IMR-90 (cell line): ENCODE measurements around the gene HYAL2. TPM values are rescaled to one million over a fixed set of nuclear protein-coding genes. Genes with fewer than 3 reads are reported as not detected.

ENCODE experiments used
- ATAC-seq: fragments of 200-7000 bp; cut with Tn5 transposase; 2 replicates; pipeline ENCODE4 v1.9.1; 2020; ENCODE audit warnings: low read depth, mild to moderate bottlenecking, moderate library complexity
- Bru-seq: library from RNA; stranded (reverse); fragments of 400-500 nt; gene quantifications from one replicate; lab custom pipeline; 2021; lab: Mats Ljungman, UMichigan
- BruChase-seq, 2 experiments: library from RNA; stranded (reverse); fragments of 400-500 nt; gene quantifications; one replicate each; lab custom pipeline; 2021; lab: Mats Ljungman, UMichigan
- BruUV-seq: library from RNA; stranded (reverse); fragments of 400-500 nt; replicated peaks from 2 replicates; lab custom pipeline; 2021; lab: Mats Ljungman, UMichigan
- CTCF ChIA-PET: fragments of 300-600 bp; formaldehyde crosslinking; extraction: SDS; loops from one replicate; lab custom pipeline; 2021; ENCODE audit warnings: antibody characterized with exemption; lab: Yijun Ruan, JAX
- POLR2A ChIA-PET: fragments of 300-600 bp; sonication (Branson Sonifier 250); formaldehyde crosslinking; loops from one replicate; lab custom pipeline; 2022; ENCODE audit warnings: antibody characterized with exemption; ENCODE audit not compliant: unreplicated experiment; lab: Charles Lee
- DNase-seq: peaks from one replicate; pipeline ENCODE4 v3.0.0; 2013
- H2AFZ ChIP-seq: replicated peaks from 2 replicates; pipeline ENCODE3; 2013; ENCODE audit warnings: low read length, mild to moderate bottlenecking; ENCODE audit not compliant: poor library complexity
- H2AK5ac ChIP-seq: 2 replicates; pipeline ENCODE4 v1.6.1; 2013; ENCODE audit warnings: low read depth, low read length, inconsistent platforms
- H2AK9ac ChIP-seq: replicated peaks from 2 replicates; pipeline ENCODE3; 2013; ENCODE audit warnings: mild to moderate bottlenecking, low read depth, low read length, moderate library complexity; ENCODE audit not compliant: poor library complexity
- H2BK120ac ChIP-seq: 2 replicates; pipeline ENCODE4 v1.6.1; 2013; ENCODE audit warnings: low read depth, low read length, inconsistent platforms
- H2BK15ac ChIP-seq: 3 replicates; pipeline ENCODE4 v1.6.1; 2013; ENCODE audit warnings: low read depth, low read length, inconsistent platforms
- H2BK20ac ChIP-seq: 2 replicates; pipeline ENCODE4 v1.6.1; 2013; ENCODE audit warnings: low read depth, mild to moderate bottlenecking, inconsistent platforms, low read length, moderate library complexity
- H2BK5ac ChIP-seq: 2 replicates; pipeline ENCODE4 v1.6.1; 2013; ENCODE audit warnings: mild to moderate bottlenecking, low read depth, low read length, inconsistent platforms; ENCODE audit not compliant: poor library complexity, severe bottlenecking
- H3K14ac ChIP-seq: replicated peaks from 2 replicates; pipeline ENCODE4 v1.6.1; 2013; ENCODE audit warnings: low read depth, low read length, inconsistent platforms
- H3K18ac ChIP-seq: 2 replicates; pipeline ENCODE4 v1.6.1; 2013; ENCODE audit warnings: low read depth, low read length, control low read depth
- H3K23ac ChIP-seq: 2 replicates; pipeline ENCODE4 v1.6.1; 2013; ENCODE audit warnings: low read depth, low read length, inconsistent platforms
- H3K27ac ChIP-seq: 2 replicates; pipeline ENCODE4 v1.5.1; 2013; ENCODE audit warnings: mild to moderate bottlenecking, control low read depth, low read length; ENCODE audit not compliant: insufficient read depth
- H3K27me3 ChIP-seq: 2 replicates; pipeline ENCODE4 v1.6.1; 2013; ENCODE audit warnings: low read length; ENCODE audit not compliant: control insufficient read depth, insufficient read depth
- H3K36me3 ChIP-seq: 2 replicates; pipeline ENCODE4 v1.6.1; 2013; ENCODE audit warnings: low read length, mixed read lengths; ENCODE audit not compliant: control insufficient read depth, insufficient read depth
- H3K4ac ChIP-seq: 2 replicates; pipeline ENCODE4 v1.6.1; 2013; ENCODE audit warnings: low read depth, low read length, inconsistent platforms
- H3K4me1 ChIP-seq: 2 replicates; pipeline ENCODE4 v1.6.1; 2013; ENCODE audit warnings: low read length, mixed read lengths; ENCODE audit not compliant: control insufficient read depth, insufficient read depth
- H3K4me2 ChIP-seq: 2 replicates; pipeline ENCODE4 v1.6.1; 2013; ENCODE audit warnings: low read depth, mild to moderate bottlenecking, control low read depth, low read length, moderate library complexity
- H3K4me3 ChIP-seq: 2 replicates; pipeline ENCODE4 v1.5.1; 2013; ENCODE audit warnings: low read depth, mild to moderate bottlenecking, control low read depth, low read length, moderate library complexity; ENCODE audit not compliant: insufficient read depth
- H3K56ac ChIP-seq: 2 replicates; pipeline ENCODE4 v1.6.1; 2013; ENCODE audit warnings: low read length, inconsistent platforms; ENCODE audit not compliant: insufficient read depth; ENCODE audit errors: extremely low read depth
- H3K79me1 ChIP-seq, 2 experiments: 2 replicates each; pipeline ENCODE4 v1.6.1; 2013; ENCODE audit warnings: low read length in 2 of 2, inconsistent platforms in 1 of 2, low read depth in 1 of 2
- H3K9ac ChIP-seq: 2 replicates; pipeline ENCODE4 v1.6.1; 2013; ENCODE audit warnings: low read depth, low read length, control low read depth
- H3K9me1 ChIP-seq: 2 replicates; pipeline ENCODE4 v1.6.1; 2013; ENCODE audit warnings: low read length, inconsistent platforms; ENCODE audit not compliant: insufficient read depth
- H3K9me3 ChIP-seq: 2 replicates; pipeline ENCODE4 v1.6.1; 2013; ENCODE audit warnings: low read length; ENCODE audit not compliant: control insufficient read depth, insufficient read depth
- H4K20me1 ChIP-seq: 2 replicates; pipeline ENCODE4 v1.6.1; 2013; ENCODE audit warnings: low read length, inconsistent platforms; ENCODE audit not compliant: insufficient read depth
- H4K5ac ChIP-seq: 2 replicates; pipeline ENCODE4 v1.6.1; 2013; ENCODE audit warnings: mild to moderate bottlenecking, low read depth, low read length, control low read depth
- H4K8ac ChIP-seq, 2 experiments: 2 replicates each; pipeline ENCODE4 v1.6.1; 2013; ENCODE audit warnings: low read depth in 2 of 2, low read length in 2 of 2, control low read depth in 1 of 2, inconsistent platforms in 1 of 2
- H4K91ac ChIP-seq: 2 replicates; pipeline ENCODE4 v1.6.1; 2013; ENCODE audit warnings: low read depth, low read length, inconsistent platforms; ENCODE audit not compliant: insufficient read depth
- CEBPB ChIP-seq: IDR thresholded peaks from 2 replicates; pipeline ENCODE4 v1.6.1; 2012; ENCODE audit warnings: low read depth, low read length, improper control_type of control experiment
- CTCF ChIP-seq: conservative IDR thresholded peaks from 2 replicates; pipeline ENCODE4 v1.5.1; 2012; ENCODE audit warnings: mild to moderate bottlenecking, low read depth, low read length, improper control_type of control experiment
- ELK1 ChIP-seq: fragments of 150-350 bp; IDR thresholded peaks from 2 replicates; pipeline ENCODE4 v1.6.1; 2016; ENCODE audit warnings: low read depth, mild to moderate bottlenecking, low read length, moderate library complexity, borderline replicate concordance
- MAFK ChIP-seq: IDR thresholded peaks from 2 replicates; pipeline ENCODE4 v1.6.1; 2012; ENCODE audit warnings: low read depth, low read length, improper control_type of control experiment
- RCOR1 ChIP-seq: IDR thresholded peaks from 2 replicates; pipeline ENCODE4 v1.6.1; 2012; ENCODE audit warnings: mild to moderate bottlenecking, low read length, improper control_type of control experiment; ENCODE audit not compliant: insufficient replicate concordance
- RFX5 ChIP-seq: IDR thresholded peaks from 2 replicates; pipeline ENCODE4 v1.8.0; 2012; ENCODE audit warnings: low read depth, mild to moderate bottlenecking, low read length, moderate library complexity
- WGBS, 2 experiments: methylation state at CpG; one replicate each; pipeline versions ENCODE4 v1.1.5 to v1.1.7; 2013; ENCODE audit warnings: missing lambda C conversion rate in 2 of 2; ENCODE audit not compliant: insufficient read length in 1 of 2; ENCODE audit errors: extremely low coverage in 2 of 2; 5-methylcytosine and 5-hydroxymethylcytosine counted together
- dilution Hi-C: fragments of 300-500 bp; cut with HindIII; formaldehyde crosslinking; loops from one replicate; pipeline ENCODE4 v1.14.3; 2018; ENCODE audit warnings: low sequenced_read_pairs; ENCODE audit not compliant: unreplicated experiment
- in situ Hi-C: fragments of 300-500 bp; cut with MboI; formaldehyde crosslinking; loops from 3 replicates; pipeline ENCODE4 v1.14.3; 2019; ENCODE audit warnings: low sequenced_read_pairs, inconsistent platforms, mixed read lengths
- intact Hi-C: fragments of 100-400 bp; cut with micrococcal nuclease; formaldehyde crosslinking; loops from 2 replicates; pipeline ENCODE4 v1.10.0; 2022
- long read RNA-seq: library from polyadenylated mRNA; unstranded; transcript quantifications from one replicate; pipeline ENCODE4 v2.0.0, GENCODE V29; 2021; ENCODE audit not compliant: unreplicated experiment
- polyA plus RNA-seq, 3 experiments: library from polyadenylated mRNA; depleted of rRNA; stranded (reverse); fragments of >200 nt; gene quantifications; 2 replicates each; pipeline ENCODE4 v1.2.3, GENCODE V29; 2012; ENCODE audit warnings: low replicate concordance in 1 of 3
- total RNA-seq: library from RNA; depleted of rRNA; stranded (reverse); fragments of >200 nt; gene quantifications from 2 replicates; pipeline ENCODE4 v1.2.3, GENCODE V29; 2012; rRNA removed

The HYAL2 gene
- 53.6 and 56.8 TPM in 2 replicates for total RNA-seq
- polyA plus RNA-seq (2012; rRNA removed): 104 and 114 TPM in 2 replicates
- 59.7 and 156 TPM in 2 replicates for polyA plus RNA-seq (2012; cell fraction: cytosol; rRNA removed)
- 32.0 and 77.6 TPM in 2 replicates for polyA plus RNA-seq (2012; cell fraction: nucleus; rRNA removed; ENCODE audit: low replicate concordance)
- Bru-seq, nascent RNA: percentile 54 among the genes with signal in this experiment
- percentile 69 among the genes with signal in this experiment for BruChase-seq, experiment 1, labeled RNA remaining after a 6-hour chase
- BruChase-seq, experiment 2, labeled RNA remaining after a 2-hour chase: percentile 52 among the genes with signal in this experiment
- long read RNA-seq, full-length matches to known transcripts: 97 of 110 reads
- long read RNA-seq, partial matches to known transcripts: 4 of 110 reads
- long read RNA-seq, other reads (novel, unspliced or antisense): 9 of 110 reads

- in situ Hi-C loops: no loop called here
Measured at GRCh38 chr3:50322386-50323091, at the start of gene HYAL2. Gene HYAL2 (minus strand): TSS chr3:50322745. CDS start chr3:50320489, 2,256 bp downstream.

More at GRCh38 chr3:50322386-50323091, at the start of gene HYAL2:
- H3K23ac ChIP-seq: peak within 1 kb of the TSS; percentile 35; the same call in 1 of the 2 replicates
- ChIA-PET CTCF (no interaction called here), POLR2A (no interaction called here)
- H4K91ac ChIP-seq: peak within 1 kb of the TSS; percentile 58
- H3K9me3 ChIP-seq: no peaks in the 10 kb centered on the region
- H3K56ac ChIP-seq: no peak within 1 kb of the TSS
- no peak for DNase-seq
- H3K18ac ChIP-seq: no peak within 1 kb of the TSS
- H2AK9ac ChIP-seq: peak within 1 kb of the TSS; percentile 93
- peak within 1 kb of the TSS; percentile 95 for H4K5ac ChIP-seq
- H3K27me3 ChIP-seq: no peaks in the 10 kb centered on the region
- peak within 1 kb of the TSS; percentile 96 to 99; a peak in 3 of 4 replicates for H4K8ac ChIP-seq
- no peak within 1 kb of the TSS for H2BK20ac ChIP-seq
- peaks cover 26% of the 10 kb centered on the region for H3K36me3 ChIP-seq
- H3K27ac ChIP-seq: peak within 1 kb of the TSS; percentile 98
- no CpG with 5 or more reads among the region's 31 CpGs for WGBS, 2 experiments
- H2BK15ac ChIP-seq: no peak within 1 kb of the TSS
- dilution Hi-C loops (no loop called here), intact Hi-C loops (loop anchor here (5.0 kb wide), 1 partner anchor 60 kb away; no protein-coding TSS in a partner anchor)
- H2AK5ac ChIP-seq: peak within 1 kb of the TSS; percentile 87
- peak within 1 kb of the TSS; percentile 94 for H3K9ac ChIP-seq
- H3K4ac ChIP-seq: peak within 1 kb of the TSS; percentile 66
- peaks cover 26% of the 10 kb centered on the region for H3K4me1 ChIP-seq
- peak within 1 kb of the TSS; percentile 54; the same call in 1 of the 2 replicates for H2BK120ac ChIP-seq
- H3K9me1 ChIP-seq: peaks cover 8% of the 10 kb centered on the region
- H3K4me3 ChIP-seq: peak within 1 kb of the TSS; percentile 58
- ATAC-seq: no peak
- H3K14ac ChIP-seq: no peak within 1 kb of the TSS
- H2AFZ ChIP-seq: peak within 1 kb of the TSS; percentile 95
- peak within 1 kb of the TSS; percentile 98 for H2BK5ac ChIP-seq
- H3K79me1 ChIP-seq: peaks cover 31 to 58% of the 10 kb centered on the region in 2 experiments
- no TSS peak for BruUV-seq
- peak within 1 kb of the TSS; percentile 67 for H3K4me2 ChIP-seq
- peaks cover 11% of the 10 kb centered on the region; the same call in 1 of the 2 replicates for H4K20me1 ChIP-seq
- TF ChIP-seq CTCF (no peak), CEBPB (no peak), RFX5 (no peak), RCOR1 (no peak), ELK1 (no peak), MAFK (no peak)
